HepG2 (cell line): ENCODE measurements around the gene FCRL2.

ENCODE experiments used
- FOSL2 ChIP-seq: sonication (generic); formaldehyde crosslinking; IDR thresholded peaks from 2 replicates; pipeline ENCODE4 v1.4.0; 2020; ENCODE audit warnings: missing genetic modification reagents
- MAFF ChIP-seq: IDR thresholded peaks from 2 replicates; pipeline ENCODE4 v1.6.1; 2011; ENCODE audit warnings: low read depth, low read length, improper control_type of control experiment
- MED1 ChIP-seq: sonication (generic); formaldehyde crosslinking; IDR thresholded peaks from 2 replicates; pipeline ENCODE4 v1.4.0; 2020; ENCODE audit warnings: missing genetic modification reagents
- TARDBP ChIP-seq: sonication (generic); formaldehyde crosslinking; IDR thresholded peaks from 2 replicates; pipeline ENCODE4 v1.8.0; 2022; ENCODE audit warnings: mild to moderate bottlenecking, missing genetic modification reagents
- TCF7L2 ChIP-seq: IDR thresholded peaks from 2 replicates; pipeline ENCODE4 v1.6.1; 2011; ENCODE audit warnings: mild to moderate bottlenecking, low read depth, low read length, moderate library complexity
- ZNF225 ChIP-seq: sonication (generic); formaldehyde crosslinking; IDR thresholded peaks from 2 replicates; pipeline ENCODE4 v1.4.0; 2020; ENCODE audit warnings: mild to moderate bottlenecking, missing genetic modification reagents
- ZNF317 ChIP-seq: sonication (generic); formaldehyde crosslinking; IDR thresholded peaks from 2 replicates; pipeline ENCODE4 v1.5.0; 2020; ENCODE audit warnings: mild to moderate bottlenecking, missing genetic modification reagents
- TF ChIP-seq, protein P1 (sequence below): sonication (generic); formaldehyde crosslinking; IDR thresholded peaks from 2 replicates; pipeline ENCODE4 v1.8.0; 2023; ENCODE audit warnings: mild to moderate bottlenecking, missing genetic modification reagents
- TF ChIP-seq, protein P2 (sequence below): sonication (generic); formaldehyde crosslinking; IDR thresholded peaks from 2 replicates; pipeline ENCODE4 v1.5.1; 2020; ENCODE audit warnings: mild to moderate bottlenecking, missing genetic modification reagents, moderate library complexity
- TF ChIP-seq, protein P3 (sequence below): sonication (generic); formaldehyde crosslinking; IDR thresholded peaks from 2 replicates; pipeline ENCODE4 v1.5.0; 2020; ENCODE audit warnings: mild to moderate bottlenecking, missing genetic modification reagents, moderate library complexity

GRCh38 chr1:157799996-157800395, 23.1 kb upstream of the FCRL2 start:
- TF ChIP-seq, protein P1, sequence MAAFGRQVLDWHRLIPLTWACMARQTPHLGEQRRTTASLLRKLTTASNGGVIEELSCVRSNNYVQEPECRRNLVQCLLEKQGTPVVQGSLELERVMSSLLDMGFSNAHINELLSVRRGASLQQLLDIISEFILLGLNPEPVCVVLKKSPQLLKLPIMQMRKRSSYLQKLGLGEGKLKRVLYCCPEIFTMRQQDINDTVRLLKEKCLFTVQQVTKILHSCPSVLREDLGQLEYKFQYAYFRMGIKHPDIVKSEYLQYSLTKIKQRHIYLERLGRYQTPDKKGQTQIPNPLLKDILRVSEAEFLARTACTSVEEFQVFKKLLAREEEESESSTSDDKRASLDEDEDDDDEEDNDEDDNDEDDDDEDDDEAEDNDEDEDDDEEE, result no peak
- TF ChIP-seq MED1 (CRISPR knock-in tag) (no peak), FOSL2 (CRISPR knock-in tag) (no peak), TCF7L2 (no peak), MAFF (no peak), TARDBP (CRISPR knock-in tag) (no peak), ZNF225 (CRISPR knock-in tag) (no peak), ZNF317 (CRISPR knock-in tag) (no peak)
- TF ChIP-seq, protein P2, sequence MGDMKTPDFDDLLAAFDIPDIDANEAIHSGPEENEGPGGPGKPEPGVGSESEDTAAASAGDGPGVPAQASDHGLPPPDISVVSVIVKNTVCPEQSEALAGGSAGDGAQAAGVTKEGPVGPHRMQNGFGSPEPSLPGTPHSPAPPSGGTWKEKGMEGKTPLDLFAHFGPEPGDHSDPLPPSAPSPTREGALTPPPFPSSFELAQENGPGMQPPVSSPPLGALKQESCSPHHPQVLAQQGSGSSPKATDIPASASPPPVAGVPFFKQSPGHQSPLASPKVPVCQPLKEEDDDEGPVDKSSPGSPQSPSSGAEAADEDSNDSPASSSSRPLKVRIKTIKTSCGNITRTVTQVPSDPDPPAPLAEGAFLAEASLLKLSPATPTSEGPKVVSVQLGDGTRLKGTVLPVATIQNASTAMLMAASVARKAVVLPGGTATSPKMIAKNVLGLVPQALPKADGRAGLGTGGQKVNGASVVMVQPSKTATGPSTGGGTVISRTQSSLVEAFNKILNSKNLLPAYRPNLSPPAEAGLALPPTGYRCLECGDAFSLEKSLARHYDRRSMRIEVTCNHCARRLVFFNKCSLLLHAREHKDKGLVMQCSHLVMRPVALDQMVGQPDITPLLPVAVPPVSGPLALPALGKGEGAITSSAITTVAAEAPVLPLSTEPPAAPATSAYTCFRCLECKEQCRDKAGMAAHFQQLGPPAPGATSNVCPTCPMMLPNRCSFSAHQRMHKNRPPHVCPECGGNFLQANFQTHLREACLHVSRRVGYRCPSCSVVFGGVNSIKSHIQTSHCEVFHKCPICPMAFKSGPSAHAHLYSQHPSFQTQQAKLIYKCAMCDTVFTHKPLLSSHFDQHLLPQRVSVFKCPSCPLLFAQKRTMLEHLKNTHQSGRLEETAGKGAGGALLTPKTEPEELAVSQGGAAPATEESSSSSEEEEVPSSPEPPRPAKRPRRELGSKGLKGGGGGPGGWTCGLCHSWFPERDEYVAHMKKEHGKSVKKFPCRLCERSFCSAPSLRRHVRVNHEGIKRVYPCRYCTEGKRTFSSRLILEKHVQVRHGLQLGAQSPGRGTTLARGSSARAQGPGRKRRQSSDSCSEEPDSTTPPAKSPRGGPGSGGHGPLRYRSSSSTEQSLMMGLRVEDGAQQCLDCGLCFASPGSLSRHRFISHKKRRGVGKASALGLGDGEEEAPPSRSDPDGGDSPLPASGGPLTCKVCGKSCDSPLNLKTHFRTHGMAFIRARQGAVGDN (CRISPR knock-in tag), result no peak
- TF ChIP-seq, protein P3, sequence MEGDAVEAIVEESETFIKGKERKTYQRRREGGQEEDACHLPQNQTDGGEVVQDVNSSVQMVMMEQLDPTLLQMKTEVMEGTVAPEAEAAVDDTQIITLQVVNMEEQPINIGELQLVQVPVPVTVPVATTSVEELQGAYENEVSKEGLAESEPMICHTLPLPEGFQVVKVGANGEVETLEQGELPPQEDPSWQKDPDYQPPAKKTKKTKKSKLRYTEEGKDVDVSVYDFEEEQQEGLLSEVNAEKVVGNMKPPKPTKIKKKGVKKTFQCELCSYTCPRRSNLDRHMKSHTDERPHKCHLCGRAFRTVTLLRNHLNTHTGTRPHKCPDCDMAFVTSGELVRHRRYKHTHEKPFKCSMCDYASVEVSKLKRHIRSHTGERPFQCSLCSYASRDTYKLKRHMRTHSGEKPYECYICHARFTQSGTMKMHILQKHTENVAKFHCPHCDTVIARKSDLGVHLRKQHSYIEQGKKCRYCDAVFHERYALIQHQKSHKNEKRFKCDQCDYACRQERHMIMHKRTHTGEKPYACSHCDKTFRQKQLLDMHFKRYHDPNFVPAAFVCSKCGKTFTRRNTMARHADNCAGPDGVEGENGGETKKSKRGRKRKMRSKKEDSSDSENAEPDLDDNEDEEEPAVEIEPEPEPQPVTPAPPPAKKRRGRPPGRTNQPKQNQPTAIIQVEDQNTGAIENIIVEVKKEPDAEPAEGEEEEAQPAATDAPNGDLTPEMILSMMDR (CRISPR knock-in tag), result no peak
